Ascending aorta (tissue), 2 donors: ENCODE data around the gene TMPRSS5. TPM values are rescaled to one million over a fixed set of nuclear protein-coding genes. Genes with fewer than 3 reads are reported as not detected.

Experiments used
- DNase-seq, 2 donors: peaks; one replicate each; pipeline ENCODE4 v3.0.0-alpha.2; 2019; ENCODE audit warnings: low spot score in 2 of 2
- H3K27ac ChIP-seq, 2 donors: fragments of 200-600 bp; sonication (generic); one replicate each; pipeline ENCODE4 v1.5.1; 2016 to 2017; ENCODE audit warnings: mild to moderate bottlenecking in 1 of 2
- H3K27me3 ChIP-seq: fragments of 200-600 bp; sonication (generic); one replicate; pipeline ENCODE4 v1.5.1; 2017
- H3K36me3 ChIP-seq, 2 donors: fragments of 200-600 bp; sonication (generic); one replicate each; pipeline ENCODE4 v1.5.1; 2016
- H3K4me1 ChIP-seq, 2 donors: fragments of 200-600 bp; sonication (generic); one replicate each; pipeline ENCODE4 v1.5.1; 2016 to 2017; ENCODE audit warnings: mild to moderate bottlenecking in 1 of 2
- H3K4me3 ChIP-seq, 2 donors: fragments of 200-600 bp; sonication (generic); one replicate each; pipeline ENCODE4 v1.5.1; 2016 to 2017; ENCODE audit warnings: mild to moderate bottlenecking in 1 of 2
- H3K9me3 ChIP-seq, 2 donors: fragments of 200-600 bp; sonication (generic); one replicate each; pipeline ENCODE4 v1.5.1; 2016
- intact Hi-C: fragments of 100-400 bp; cut with DNase I; formaldehyde crosslinking; loops from one replicate; pipeline ENCODE4 v1.15.1; 2023
- total RNA-seq: library from RNA; depleted of rRNA; stranded (reverse); fragments of >200 nt; gene quantifications from one replicate; pipeline ENCODE4 v1.1.0, GENCODE V29; 2016
- TF ChIP-seq, protein P1 (sequence below), 3 experiments: fragments of 200-600 bp in 2 of 3; fragments of 450-650 bp in 1 of 3; sonication (generic) in 2 of 3; IDR thresholded peaks; one replicate each; pipeline ENCODE4 v1.5.1; 2016 to 2019; ENCODE audit warnings: antibody characterized with exemption in 3 of 3, mild to moderate bottlenecking in 1 of 3, moderate library complexity in 1 of 3

The TMPRSS5 gene
- total RNA-seq, 1 donor from 2014 or later: not detected

DNA sequence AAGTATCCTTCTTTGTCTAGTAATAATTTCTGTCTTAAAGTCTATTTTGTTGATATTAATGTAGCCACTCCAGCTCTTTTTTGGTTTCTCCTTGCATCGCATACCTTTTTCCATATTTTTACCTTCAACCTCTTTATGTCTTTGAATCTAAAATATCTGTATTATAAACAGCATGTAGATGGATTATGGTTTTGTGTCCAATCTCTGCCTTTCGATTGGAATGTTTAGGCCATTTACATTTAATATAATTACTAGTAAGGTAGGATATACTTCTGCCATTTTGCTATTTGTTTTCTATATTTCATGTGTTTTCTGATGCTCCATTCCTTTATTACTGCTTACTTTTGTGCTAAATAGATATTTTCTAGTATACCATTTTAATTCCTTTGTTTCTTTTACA is 39.5 kb downstream of the TMPRSS5 start:
- TF ChIP-seq, protein P1, sequence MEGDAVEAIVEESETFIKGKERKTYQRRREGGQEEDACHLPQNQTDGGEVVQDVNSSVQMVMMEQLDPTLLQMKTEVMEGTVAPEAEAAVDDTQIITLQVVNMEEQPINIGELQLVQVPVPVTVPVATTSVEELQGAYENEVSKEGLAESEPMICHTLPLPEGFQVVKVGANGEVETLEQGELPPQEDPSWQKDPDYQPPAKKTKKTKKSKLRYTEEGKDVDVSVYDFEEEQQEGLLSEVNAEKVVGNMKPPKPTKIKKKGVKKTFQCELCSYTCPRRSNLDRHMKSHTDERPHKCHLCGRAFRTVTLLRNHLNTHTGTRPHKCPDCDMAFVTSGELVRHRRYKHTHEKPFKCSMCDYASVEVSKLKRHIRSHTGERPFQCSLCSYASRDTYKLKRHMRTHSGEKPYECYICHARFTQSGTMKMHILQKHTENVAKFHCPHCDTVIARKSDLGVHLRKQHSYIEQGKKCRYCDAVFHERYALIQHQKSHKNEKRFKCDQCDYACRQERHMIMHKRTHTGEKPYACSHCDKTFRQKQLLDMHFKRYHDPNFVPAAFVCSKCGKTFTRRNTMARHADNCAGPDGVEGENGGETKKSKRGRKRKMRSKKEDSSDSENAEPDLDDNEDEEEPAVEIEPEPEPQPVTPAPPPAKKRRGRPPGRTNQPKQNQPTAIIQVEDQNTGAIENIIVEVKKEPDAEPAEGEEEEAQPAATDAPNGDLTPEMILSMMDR (IDR thresholded peaks at IDR 0.05): no peak
- DNase-seq: no peak
- Histone ChIP-seq H3K27me3 (no peaks in the 10 kb centered on the region), H3K4me1 (peaks cover 0 to 6% of the 10 kb centered on the region in 2 donors), H3K27ac (no peak overlapping the region), H3K4me3 (no peak overlapping the region), H3K9me3 (peaks cover 0 to 8% of the 10 kb centered on the region in 2 donors), H3K36me3 (no peaks in the 10 kb centered on the region)
- intact Hi-C loops: no loop called here

DNA sequence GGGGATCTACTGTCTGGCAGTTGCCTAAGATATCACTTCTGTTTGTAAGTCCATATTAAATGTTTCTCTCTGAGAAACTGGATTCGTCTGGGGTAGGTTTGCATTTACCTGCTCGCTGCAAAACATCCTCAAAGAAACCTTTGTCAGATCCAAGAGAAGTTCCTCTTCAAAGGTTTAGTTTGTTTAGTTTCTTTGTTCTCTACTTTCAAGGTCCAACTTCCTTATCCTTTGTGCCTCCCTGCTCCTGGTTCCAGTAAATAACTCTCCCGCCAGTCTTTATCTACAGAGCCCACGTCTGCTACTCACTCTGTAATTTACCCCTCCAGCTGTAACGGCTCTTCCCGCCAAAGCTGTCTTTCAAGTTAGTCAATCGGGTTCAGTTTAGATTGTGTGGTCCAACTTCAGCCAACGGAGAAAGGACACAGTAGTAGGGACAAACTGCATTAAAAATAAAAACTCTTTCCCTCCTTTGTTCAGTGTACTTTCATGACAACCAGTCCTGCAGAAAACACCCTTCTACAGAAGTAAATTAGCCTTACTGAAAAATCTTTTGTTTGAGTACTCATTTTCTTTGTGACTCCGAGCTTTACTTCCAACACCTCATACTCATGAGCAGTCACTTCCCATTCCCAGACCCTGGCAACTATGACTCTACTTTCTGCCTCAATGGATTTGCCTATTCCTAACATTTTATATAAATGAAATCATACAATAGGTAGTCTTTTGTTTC is 41.0 kb downstream of the TMPRSS5 start:
- no peaks in the 10 kb centered on the region for H3K36me3 ChIP-seq
- H3K27ac ChIP-seq: no peak overlapping the region
- H3K4me3 ChIP-seq: no peak overlapping the region
- DNase-seq: no peak
- TF ChIP-seq, protein P1 (IDR thresholded peaks at IDR 0.05): no peak
- intact Hi-C loops: no loop called here
- H3K4me1 ChIP-seq: peaks cover 0 to 6% of the 10 kb centered on the region in 2 donors
- peaks cover 0 to 8% of the 10 kb centered on the region in 2 donors for H3K9me3 ChIP-seq
- no peaks in the 10 kb centered on the region for H3K27me3 ChIP-seq

DNA sequence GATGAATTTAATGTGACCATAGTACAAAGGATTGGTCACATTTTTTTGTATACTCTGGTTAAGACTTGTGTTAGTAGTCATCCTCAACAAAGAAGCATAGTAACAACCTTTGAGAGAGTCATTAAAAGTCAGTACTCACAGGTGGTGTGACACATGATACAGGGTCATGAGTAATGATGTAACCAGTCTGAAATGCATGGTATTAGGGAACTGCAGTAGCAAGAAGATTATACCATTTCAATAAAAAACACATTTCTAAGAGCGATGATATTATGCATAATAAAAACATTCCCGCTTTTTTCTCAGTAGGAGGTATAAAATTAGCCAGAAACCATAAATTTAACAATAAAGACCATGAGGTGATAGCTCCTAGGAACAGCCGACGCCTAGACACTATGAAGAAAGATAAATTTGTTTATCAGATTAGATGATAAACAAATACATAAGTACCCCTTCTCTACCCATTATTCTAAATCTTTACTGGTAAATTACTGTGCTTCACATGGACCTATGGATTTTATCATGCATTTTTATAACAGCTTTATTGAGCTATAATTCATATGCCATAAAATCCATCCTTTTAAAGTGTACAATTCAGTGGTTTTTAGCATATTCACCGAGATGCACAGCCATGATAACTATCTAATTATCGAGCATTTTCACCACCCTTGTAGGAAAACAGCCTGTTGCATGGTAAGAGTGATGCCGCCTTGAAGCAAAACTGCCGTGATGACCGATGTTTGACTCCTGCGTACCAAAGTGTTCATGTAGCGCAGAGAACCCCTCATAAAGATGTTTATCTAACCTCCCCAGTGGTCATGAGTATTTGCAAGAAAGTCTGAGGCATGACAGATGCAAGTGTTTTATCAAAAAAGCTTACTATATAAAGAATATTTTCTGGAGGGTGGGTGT is 41.8 kb downstream of the TMPRSS5 start:
- peaks cover 0 to 8% of the 10 kb centered on the region in 2 donors for H3K9me3 ChIP-seq
- TF ChIP-seq, protein P1 (IDR thresholded peaks at IDR 0.05): no peak
- no peak overlapping the region for H3K27ac ChIP-seq
- no peaks in the 10 kb centered on the region for H3K27me3 ChIP-seq
- H3K4me1 ChIP-seq: peaks cover 0 to 5% of the 10 kb centered on the region in 2 donors
- no peaks in the 10 kb centered on the region for H3K36me3 ChIP-seq
- no peak for DNase-seq
- no peak overlapping the region for H3K4me3 ChIP-seq
- intact Hi-C loops: no loop called here

DNA sequence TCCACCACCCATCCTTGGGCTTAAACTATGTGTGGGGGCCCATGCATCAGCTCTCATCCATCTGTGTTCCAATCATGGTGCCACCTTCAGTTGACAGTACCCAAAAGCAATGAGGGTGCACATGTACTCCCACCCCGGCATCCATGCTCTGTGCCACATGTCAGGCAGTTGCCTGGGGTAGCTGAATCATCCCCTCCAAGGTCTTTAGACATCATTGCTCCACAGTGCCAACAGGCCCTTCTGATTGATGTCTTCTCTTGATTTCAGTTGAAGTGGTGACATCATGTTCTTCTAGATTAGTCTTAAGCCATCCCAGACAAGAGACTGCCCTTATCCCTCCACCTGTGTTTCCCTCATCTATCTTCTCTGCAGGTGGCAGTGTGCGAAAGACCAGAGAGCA is 42.5 kb downstream of the TMPRSS5 start:
- Histone ChIP-seq H3K4me3 (no peak overlapping the region), H3K27me3 (no peaks in the 10 kb centered on the region), H3K27ac (no peak overlapping the region), H3K9me3 (peaks cover 0 to 8% of the 10 kb centered on the region in 2 donors), H3K4me1 (no peaks in the 10 kb centered on the region), H3K36me3 (no peaks in the 10 kb centered on the region)
- TF ChIP-seq, protein P1 (IDR thresholded peaks at IDR 0.05): no peak
- intact Hi-C loops: no loop called here
- no peak for DNase-seq

DNA sequence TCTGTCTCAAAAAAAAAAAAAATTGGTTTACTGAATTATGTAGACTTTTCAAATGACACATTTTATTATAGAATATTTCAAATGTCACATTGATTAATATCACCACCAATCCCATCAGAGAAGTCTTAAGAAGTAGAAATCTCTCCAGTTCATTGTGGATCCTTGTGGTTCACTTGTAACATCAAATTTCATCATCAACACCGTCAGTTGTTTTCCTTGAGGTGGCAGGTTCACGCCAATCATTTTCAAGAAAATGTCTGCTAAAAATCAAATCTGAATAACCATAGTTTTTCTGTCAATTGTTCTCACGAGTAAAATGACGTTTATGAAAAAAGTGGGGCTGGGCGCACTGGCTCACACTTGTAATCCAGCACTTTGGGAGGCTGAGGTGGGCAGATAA is 50.3 kb downstream of the TMPRSS5 start:
- H3K27me3 ChIP-seq: no peaks in the 10 kb centered on the region
- no peak for DNase-seq
- TF ChIP-seq, protein P1 (IDR thresholded peaks at IDR 0.05): no peak
- no peaks in the 10 kb centered on the region for H3K4me1 ChIP-seq
- no peaks in the 10 kb centered on the region for H3K9me3 ChIP-seq
- no peak overlapping the region for H3K27ac ChIP-seq
- no peak overlapping the region for H3K4me3 ChIP-seq
- intact Hi-C loops: no loop called here
- H3K36me3 ChIP-seq: no peaks in the 10 kb centered on the region
